ENCODE measurements around the gene COPS6.
"Not testable (repeated sequence)": the region's sequence is repeated elsewhere in the genome, so short reads cannot be mapped to it uniquely, and the experiment has no call there.

COPS6 gene

GRCh38 chr7:100127866-100128636 is 39.3 kb downstream of the COPS6 start:
- no peak for DNase-seq

- no peak for DNase-seq
Observed at GRCh38 chr7:100128637-100128963, 39.8 kb downstream of the COPS6 start.

- not testable (repeated sequence) for DNase-seq
Observed at GRCh38 chr7:100130220-100130607, 41.4 kb downstream of the COPS6 start.

GRCh38 chr7:100130608-100131453 is 42.1 kb downstream of the COPS6 start:
- DNase-seq, result no peak

GRCh38 chr7:100132126-100132525 is 43.4 kb downstream of the COPS6 start:
- no peak for DNase-seq

GRCh38 chr7:100132697-100133151 is 44.0 kb downstream of the COPS6 start:
- peak; percentile 49 for DNase-seq

GRCh38 chr7:100137851-100138760 is 49.3 kb downstream of the COPS6 start:
- DNase-seq, result no peak

- DNase-seq, result no peak
Observed at GRCh38 chr7:100141555-100141949, 52.8 kb downstream of the COPS6 start.

Data from NCI-H226 (cell line).